ENCODE results near the gene SLC12A7. TPM values are rescaled to one million over a fixed set of nuclear protein-coding genes. Genes with fewer than 3 reads are reported as not detected.
"Not testable (repeated sequence)": the region's sequence is repeated elsewhere in the genome, so short reads cannot be mapped to it uniquely, and the experiment has no call there.

The SLC12A7 gene
- total RNA-seq, 1 donor from 2014 or later, result 4.9 TPM

DNA sequence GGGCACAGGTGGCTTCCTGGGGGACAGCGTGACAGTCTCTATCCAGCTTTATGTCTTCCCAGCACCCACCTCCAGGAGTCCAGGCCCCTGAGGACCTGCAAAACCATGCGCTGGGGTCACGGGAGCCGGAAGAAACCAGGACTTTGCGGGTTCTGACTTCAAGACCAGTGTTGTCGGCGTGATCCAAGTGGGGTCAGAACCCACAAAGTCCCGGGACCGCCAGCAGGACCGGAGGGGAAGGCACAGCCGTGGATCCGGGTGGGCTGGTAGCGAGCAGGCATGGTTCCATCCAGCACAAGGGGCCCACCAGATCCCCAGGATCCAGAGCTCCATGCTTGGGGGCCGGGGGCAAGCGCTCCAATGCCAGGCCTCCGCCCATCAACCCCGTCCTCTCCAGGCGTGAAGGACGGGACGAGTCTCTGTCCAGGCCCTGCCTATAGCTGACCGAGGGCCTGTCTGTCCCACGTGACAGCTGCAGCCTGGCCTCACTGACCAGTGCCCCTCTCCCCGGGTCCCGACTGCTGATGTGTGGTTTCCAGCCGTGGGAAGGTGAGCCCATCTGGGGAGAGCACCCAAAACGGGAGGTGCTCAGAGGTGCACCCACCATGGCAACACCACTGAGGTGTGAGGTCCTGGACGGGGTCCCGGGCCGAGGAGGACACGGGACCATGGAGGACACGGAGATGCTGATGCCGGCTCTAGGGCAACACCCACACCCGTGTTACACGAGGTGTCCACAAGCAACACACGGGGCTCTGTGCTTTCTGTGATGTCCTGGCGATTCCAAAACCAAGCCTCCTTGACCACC lies 48.9 kb downstream of the SLC12A7 start:
- TF ChIP-seq, protein P1, sequence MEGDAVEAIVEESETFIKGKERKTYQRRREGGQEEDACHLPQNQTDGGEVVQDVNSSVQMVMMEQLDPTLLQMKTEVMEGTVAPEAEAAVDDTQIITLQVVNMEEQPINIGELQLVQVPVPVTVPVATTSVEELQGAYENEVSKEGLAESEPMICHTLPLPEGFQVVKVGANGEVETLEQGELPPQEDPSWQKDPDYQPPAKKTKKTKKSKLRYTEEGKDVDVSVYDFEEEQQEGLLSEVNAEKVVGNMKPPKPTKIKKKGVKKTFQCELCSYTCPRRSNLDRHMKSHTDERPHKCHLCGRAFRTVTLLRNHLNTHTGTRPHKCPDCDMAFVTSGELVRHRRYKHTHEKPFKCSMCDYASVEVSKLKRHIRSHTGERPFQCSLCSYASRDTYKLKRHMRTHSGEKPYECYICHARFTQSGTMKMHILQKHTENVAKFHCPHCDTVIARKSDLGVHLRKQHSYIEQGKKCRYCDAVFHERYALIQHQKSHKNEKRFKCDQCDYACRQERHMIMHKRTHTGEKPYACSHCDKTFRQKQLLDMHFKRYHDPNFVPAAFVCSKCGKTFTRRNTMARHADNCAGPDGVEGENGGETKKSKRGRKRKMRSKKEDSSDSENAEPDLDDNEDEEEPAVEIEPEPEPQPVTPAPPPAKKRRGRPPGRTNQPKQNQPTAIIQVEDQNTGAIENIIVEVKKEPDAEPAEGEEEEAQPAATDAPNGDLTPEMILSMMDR (IDR thresholded peaks at IDR 0.05), result no peak
- Mint-ChIP-seq H3K27ac (ENCODE audit: unreplicated experiment) (no peak overlapping the region), H3K27me3 (ENCODE audit: low read depth) (peaks cover 5% of the 10 kb centered on the region), H3K9me3 (ENCODE audit: low read depth) (no peaks in the 10 kb centered on the region), H3K4me1 (ENCODE audit: low read depth) (no peaks in the 10 kb centered on the region), H3K4me3 (ENCODE audit: unreplicated experiment) (no peak overlapping the region), H3K36me3 (ENCODE audit: low read depth) (no peaks in the 10 kb centered on the region)
- DNase-seq (ENCODE audit: low spot score), result peak; percentile 88

DNA sequence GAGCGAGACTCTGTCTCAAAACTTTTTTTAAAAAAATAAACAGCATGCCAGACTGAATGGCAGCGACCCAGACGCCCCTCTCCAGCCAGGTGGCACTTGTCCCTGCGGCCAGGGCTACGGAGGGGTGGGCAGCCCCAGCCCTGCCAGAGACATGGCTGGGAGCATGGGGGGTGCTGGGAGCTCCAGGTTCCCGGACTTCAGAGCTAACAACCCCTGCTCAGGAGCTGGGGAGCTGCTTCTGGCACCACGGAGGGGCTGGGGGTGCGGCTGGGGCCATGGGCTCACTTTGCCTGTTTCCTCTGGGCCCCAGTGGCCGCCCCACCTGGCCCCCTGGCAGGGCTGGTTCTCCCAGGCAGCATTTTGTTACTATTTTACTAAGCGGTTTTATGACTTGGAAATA lies 49.9 kb downstream of the SLC12A7 start:
- peak; percentile 44 for DNase-seq (ENCODE audit: low spot score)
- Mint-ChIP-seq H3K27ac (ENCODE audit: unreplicated experiment) (no peak overlapping the region), H3K9me3 (ENCODE audit: low read depth) (no peaks in the 10 kb centered on the region), H3K4me3 (ENCODE audit: unreplicated experiment) (no peak overlapping the region), H3K36me3 (ENCODE audit: low read depth) (no peaks in the 10 kb centered on the region), H3K4me1 (ENCODE audit: low read depth) (no peaks in the 10 kb centered on the region), H3K27me3 (ENCODE audit: low read depth) (peaks cover 5% of the 10 kb centered on the region)
- TF ChIP-seq, protein P1 (IDR thresholded peaks at IDR 0.05), result no peak

DNA sequence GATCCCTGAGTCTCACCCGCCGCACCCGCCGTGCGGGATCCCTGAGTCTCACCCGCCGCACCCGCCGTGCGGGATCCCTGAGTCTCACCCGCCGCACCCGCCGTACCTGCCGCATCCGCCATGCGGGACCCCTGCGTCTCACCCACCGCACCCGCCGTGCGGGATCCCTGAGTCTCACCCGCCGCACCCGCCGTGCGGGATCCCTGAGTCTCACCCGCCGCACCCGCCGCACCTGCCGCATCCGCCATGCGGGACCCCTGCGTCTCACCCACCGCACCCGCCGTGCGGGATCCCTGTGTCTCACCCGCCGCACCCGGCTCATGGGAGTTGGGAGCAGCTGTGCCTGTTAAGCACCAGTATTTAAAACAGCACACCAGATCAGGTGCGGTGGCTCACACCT lies 50.6 kb downstream of the SLC12A7 start:
- not testable (repeated sequence) for H3K4me1 Mint-ChIP-seq (ENCODE audit: low read depth); H3K27me3 Mint-ChIP-seq (ENCODE audit: low read depth)

DNA sequence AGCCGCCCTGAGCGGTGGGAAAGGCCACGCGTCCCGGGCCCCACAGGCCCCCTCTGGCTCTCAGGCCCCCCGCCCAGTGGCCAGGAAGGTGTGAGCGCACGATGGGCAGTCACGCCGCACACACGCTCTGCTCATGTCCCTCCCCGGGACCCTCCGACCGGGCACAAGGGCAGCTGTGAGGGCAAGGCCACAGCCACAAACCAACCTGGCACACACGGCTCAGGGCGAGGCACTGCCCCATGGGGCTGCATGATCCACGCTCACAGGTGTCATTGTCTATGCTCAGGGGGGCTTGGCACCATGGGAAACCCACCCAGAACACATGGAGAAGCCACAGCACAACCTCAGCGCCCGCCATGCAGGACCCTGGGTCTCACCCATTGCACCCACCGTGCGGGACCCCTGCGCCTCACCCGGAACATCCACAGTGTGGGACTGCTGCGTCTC lies 51.3 kb downstream of the SLC12A7 start:
- Mint-ChIP-seq H3K4me1 (ENCODE audit: low read depth) (no peaks in the 10 kb centered on the region), H3K27me3 (ENCODE audit: low read depth) (peaks cover 2% of the 10 kb centered on the region), H3K36me3 (ENCODE audit: low read depth) (no peaks in the 10 kb centered on the region), H3K9me3 (ENCODE audit: low read depth) (no peaks in the 10 kb centered on the region), H3K27ac (ENCODE audit: unreplicated experiment) (no peak overlapping the region), H3K4me3 (ENCODE audit: unreplicated experiment) (no peak overlapping the region)
- TF ChIP-seq, protein P1 (IDR thresholded peaks at IDR 0.05), result no peak
- DNase-seq (ENCODE audit: low spot score), result no peak

More for the DNA sequence above, 50.6 kb downstream of the SLC12A7 start:
- H3K4me3 Mint-ChIP-seq (ENCODE audit: unreplicated experiment); H3K9me3 Mint-ChIP-seq (ENCODE audit: low read depth); H3K27ac Mint-ChIP-seq (ENCODE audit: unreplicated experiment); H3K36me3 Mint-ChIP-seq (ENCODE audit: low read depth): not testable (repeated sequence)
- DNase-seq (ENCODE audit: low spot score), result peak; percentile 89

DNA sequence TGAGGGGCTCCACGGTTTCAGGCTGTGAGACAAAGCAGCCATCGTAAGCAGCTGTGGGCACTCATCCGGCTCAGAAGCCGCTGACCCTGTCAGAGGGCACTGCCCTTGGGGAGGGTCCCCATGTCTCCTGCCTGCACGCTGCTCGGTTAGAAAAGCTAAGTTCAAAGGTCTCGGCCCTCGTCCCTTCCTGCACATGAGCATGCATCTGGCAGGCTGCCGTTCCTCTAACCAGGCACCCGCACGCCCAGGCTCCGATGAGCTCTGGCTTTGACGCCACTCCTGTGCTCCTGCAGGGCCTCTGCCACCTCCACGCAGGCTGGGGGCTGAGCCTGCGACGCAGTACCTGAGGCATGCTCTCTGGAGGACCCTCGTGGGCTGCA lies 52.0 kb downstream of the SLC12A7 start:
- H3K4me1 Mint-ChIP-seq (ENCODE audit: low read depth), result no peaks in the 10 kb centered on the region
- H3K27me3 Mint-ChIP-seq (ENCODE audit: low read depth), result peaks cover 2% of the 10 kb centered on the region
- TF ChIP-seq, protein P1 (IDR thresholded peaks at IDR 0.05), result no peak

More for the DNA sequence above, 52.0 kb downstream of the SLC12A7 start:
- DNase-seq (ENCODE audit: low spot score), result peak; percentile 72
- Mint-ChIP-seq H3K4me3 (ENCODE audit: unreplicated experiment) (no peak overlapping the region), H3K9me3 (ENCODE audit: low read depth) (no peaks in the 10 kb centered on the region), H3K27ac (ENCODE audit: unreplicated experiment) (no peak overlapping the region), H3K36me3 (ENCODE audit: low read depth) (no peaks in the 10 kb centered on the region)

Measured in chondrocyte (in vitro differentiated cells).